Skeletal muscle tissue (tissue), 4 donors: ENCODE data around the gene AQP6. TPM values are rescaled to one million over a fixed set of nuclear protein-coding genes. Genes with fewer than 3 reads are reported as not detected.

Experiments
- H3K27ac ChIP-seq: one replicate; pipeline ENCODE4 v1.7.0; 2013; ENCODE audit warnings: mild to moderate bottlenecking, low read depth, low read length, inconsistent platforms
- H3K27me3 ChIP-seq, 3 donors: one replicate each; pipeline ENCODE4 v1.7.0; 2013; ENCODE audit warnings: low read length in 3 of 3; ENCODE audit not compliant: control insufficient read depth in 3 of 3, insufficient read depth in 3 of 3
- H3K36me3 ChIP-seq, 3 donors: one replicate each; pipeline ENCODE4 v1.7.0; 2013; ENCODE audit warnings: low read length in 3 of 3; ENCODE audit not compliant: control insufficient read depth in 3 of 3, insufficient read depth in 3 of 3
- H3K4me1 ChIP-seq, 3 donors: one replicate each; pipeline ENCODE4 v1.7.0; 2013; ENCODE audit warnings: low read length in 3 of 3, mild to moderate bottlenecking in 3 of 3; ENCODE audit not compliant: control insufficient read depth in 3 of 3, insufficient read depth in 3 of 3
- H3K4me3 ChIP-seq, 3 donors: one replicate each; pipeline ENCODE4 v1.7.0; 2013; ENCODE audit warnings: low read length in 3 of 3
- H3K9ac ChIP-seq, 3 donors: one replicate each; pipeline ENCODE4 v1.7.0; 2013; ENCODE audit warnings: low read length in 3 of 3, mild to moderate bottlenecking in 3 of 3, moderate library complexity in 2 of 3, low read depth in 1 of 3
- H3K9me3 ChIP-seq, 3 donors: one replicate each; pipeline ENCODE4 v1.7.0; 2013; ENCODE audit warnings: low read length in 3 of 3; ENCODE audit not compliant: control insufficient read depth in 3 of 3
- total RNA-seq: library from RNA; depleted of rRNA; stranded (reverse); fragments of >200 nt; gene quantifications from one replicate; pipeline ENCODE4 v1.2.3, GENCODE V29; 2014
- donor health status: Osteomylitis.

Gene AQP6
- total RNA-seq, 1 donor from 2014 or later, result 0.52 TPM

DNA sequence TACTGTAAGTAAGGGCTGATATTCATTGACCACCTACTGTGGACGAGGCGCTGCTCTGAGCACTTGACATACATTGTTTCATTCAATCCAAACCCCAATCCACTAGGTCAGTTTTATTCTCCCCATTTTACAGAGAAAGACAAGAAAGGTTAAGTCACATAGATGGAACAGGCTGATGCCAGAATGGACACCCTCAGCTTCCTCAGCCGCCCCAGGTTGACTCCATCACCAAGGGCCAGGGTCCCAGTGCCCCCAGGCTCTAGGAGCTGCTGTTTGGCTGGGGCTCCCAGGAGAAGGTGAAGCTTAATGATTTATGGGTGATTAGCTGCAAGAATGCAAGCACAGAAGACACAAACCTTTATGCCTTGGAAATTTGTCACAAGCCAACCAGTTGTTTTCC, 22.9 kb upstream of the AQP6 start:
- H3K4me1 ChIP-seq, result peaks cover 3 to 5% (median 4%) of the 10 kb centered on the region in 3 donors
- no peak overlapping the region for H3K4me3 ChIP-seq
- H3K27me3 ChIP-seq, result peaks cover 6 to 22% (median 14%) of the 10 kb centered on the region in 3 donors
- H3K9ac ChIP-seq, result no peak overlapping the region
- H3K9me3 ChIP-seq, result no peaks in the 10 kb centered on the region
- no peak overlapping the region for H3K27ac ChIP-seq
- no peaks in the 10 kb centered on the region for H3K36me3 ChIP-seq

DNA sequence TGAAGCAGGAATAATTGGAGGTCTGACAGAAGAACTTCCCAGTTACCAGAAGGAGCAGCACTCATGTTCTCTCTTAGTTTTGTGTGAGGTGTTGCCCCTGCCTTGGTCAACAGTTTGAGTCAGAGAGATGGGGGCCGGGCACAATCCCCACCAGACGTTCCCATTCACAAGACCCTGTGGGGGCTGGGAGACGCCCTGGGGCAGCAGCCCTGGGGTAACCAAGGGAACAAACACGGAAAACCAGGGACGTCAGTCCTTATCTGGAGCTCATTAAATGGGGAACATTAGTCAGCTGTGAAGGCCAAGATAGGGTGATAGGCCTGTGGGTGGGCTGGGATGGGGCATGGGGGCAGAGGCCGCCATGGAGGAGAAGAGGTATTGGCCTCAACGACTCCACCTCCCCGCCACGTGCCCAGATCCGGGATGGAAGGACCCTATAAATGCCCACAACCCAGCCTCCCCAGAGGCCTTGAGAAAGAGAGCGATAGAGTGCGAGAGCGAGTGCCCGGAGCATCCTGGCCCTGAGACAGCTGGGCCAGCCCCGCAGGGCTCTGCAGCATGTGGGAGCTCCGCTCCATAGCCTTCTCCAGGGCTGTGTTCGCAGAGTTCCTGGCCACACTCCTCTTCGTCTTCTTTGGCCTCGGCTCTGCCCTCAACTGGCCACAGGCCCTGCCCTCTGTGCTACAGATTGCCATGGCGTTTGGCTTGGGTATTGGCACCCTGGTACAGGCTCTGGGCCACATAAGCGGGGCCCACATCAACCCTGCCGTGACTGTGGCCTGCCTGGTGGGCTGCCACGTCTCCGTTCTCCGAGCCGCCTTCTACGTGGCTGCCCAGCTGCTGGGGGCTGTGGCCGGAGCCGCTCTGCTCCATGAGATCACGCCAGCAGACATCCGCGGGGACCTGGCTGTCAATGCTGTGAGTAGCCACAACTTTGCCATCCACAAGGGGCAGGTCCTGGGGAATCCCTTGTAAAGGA, 22.2 kb upstream of the AQP6 start, which contains the start of gene AQP2:
TSS of gene AQP2 (plus strand) at position 465 of the 979 bp plus-strand sequence. CDS start at position 559, 94 bp downstream.
- Histone ChIP-seq H3K36me3 (no peaks in the 10 kb centered on the region), H3K27ac (no peak within 1 kb of the TSS), H3K27me3 (peaks cover 11 to 29% (median 19%) of the 10 kb centered on the region in 3 donors), H3K4me1 (peaks cover 0 to 2% (median 0%) of the 10 kb centered on the region in 3 donors), H3K9ac (no peak within 1 kb of the TSS), H3K4me3 (no peak within 1 kb of the TSS), H3K9me3 (no peaks in the 10 kb centered on the region)

DNA sequence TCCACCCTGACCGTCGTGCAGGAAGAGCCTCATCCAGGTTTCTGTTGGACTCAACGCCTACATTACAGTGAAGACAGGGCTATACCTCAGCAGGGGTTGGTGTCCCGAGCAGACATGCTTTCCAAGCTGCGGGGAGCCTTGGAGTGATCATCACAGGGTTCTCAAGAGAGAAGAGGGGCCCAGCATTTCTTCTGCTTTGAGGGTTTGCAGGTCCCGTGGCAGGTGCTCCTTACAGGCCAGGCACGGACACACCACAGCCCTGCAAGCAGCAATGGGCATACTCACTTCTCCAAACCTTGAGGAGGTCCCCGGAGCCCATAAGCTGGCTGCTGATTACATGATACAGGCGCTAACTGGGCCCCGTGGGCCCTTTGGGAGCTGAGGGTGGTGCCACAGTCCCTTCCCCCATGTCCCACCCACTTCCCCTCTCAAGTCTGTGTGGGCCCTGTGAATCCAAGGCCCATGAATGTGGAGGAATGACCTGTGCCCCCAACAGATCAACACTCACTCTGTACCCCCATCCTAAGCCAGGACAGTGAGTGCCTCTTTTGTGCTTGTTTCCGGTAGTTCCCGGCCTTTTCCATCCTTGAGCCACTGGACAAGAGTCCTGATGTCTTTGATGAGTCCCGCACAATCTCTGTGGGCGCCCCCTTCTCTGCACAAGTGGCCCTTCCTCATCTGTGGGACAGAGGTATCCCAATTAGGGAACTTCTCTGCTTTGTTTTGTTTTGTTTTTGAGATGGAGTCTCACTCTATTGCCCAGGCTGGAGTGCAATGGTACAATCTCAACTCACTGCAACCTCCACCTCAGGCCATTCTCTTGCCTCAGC, 21.1 kb upstream of the AQP6 start:
- Histone ChIP-seq H3K4me3 (no peak overlapping the region), H3K36me3 (no peaks in the 10 kb centered on the region), H3K9me3 (no peaks in the 10 kb centered on the region), H3K27ac (no peak overlapping the region), H3K4me1 (no peaks in the 10 kb centered on the region), H3K27me3 (peaks cover 20 to 37% (median 29%) of the 10 kb centered on the region in 3 donors), H3K9ac (no peak overlapping the region)

DNA sequence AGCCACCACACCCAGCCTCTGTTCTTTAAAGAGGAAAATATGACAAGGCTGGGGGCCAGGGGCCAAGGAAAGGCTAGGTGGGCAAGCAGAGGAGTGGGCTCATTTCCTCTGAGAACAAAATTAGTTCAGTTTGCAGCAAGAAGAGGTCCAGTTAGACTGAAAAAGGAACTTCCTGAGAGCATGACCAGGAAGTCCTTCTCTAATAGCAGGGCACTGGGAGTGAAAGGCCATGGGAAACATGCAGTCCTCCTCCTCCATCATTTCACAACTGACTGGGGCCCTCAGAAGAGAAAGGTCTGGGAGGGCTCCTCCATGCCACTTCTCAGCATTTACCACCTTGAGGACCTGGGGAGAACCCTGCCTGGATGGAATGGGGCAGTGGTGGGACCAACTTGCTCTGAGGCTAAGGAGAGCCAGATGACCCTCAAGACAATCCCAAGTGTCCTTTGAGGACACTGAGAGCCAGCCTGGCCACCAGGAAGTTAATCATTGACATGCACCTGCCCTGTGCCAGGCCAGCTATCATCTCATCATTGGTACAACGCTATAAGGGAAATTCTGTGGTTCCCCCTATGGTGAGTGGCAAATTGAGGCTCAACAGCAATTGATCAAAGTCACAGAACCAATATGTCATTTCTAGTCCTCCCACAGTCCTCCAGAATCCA, 20.2 kb upstream of the AQP6 start:
- peaks cover 29 to 44% (median 36%) of the 10 kb centered on the region in 3 donors for H3K27me3 ChIP-seq
- H3K27ac ChIP-seq, result no peak overlapping the region
- H3K9ac ChIP-seq, result no peak overlapping the region
- H3K4me3 ChIP-seq, result no peak overlapping the region
- no peaks in the 10 kb centered on the region for H3K36me3 ChIP-seq
- no peaks in the 10 kb centered on the region for H3K4me1 ChIP-seq
- no peaks in the 10 kb centered on the region for H3K9me3 ChIP-seq

- Histone ChIP-seq H3K27me3 (peaks cover 35 to 49% (median 39%) of the 10 kb centered on the region in 3 donors), H3K4me1 (no peaks in the 10 kb centered on the region), H3K9ac (no peak overlapping the region), H3K9me3 (no peaks in the 10 kb centered on the region), H3K36me3 (no peaks in the 10 kb centered on the region), H3K4me3 (no peak overlapping the region), H3K27ac (no peak overlapping the region)
These were observed 19.6 kb upstream of the AQP6 start for GRCh38 chr12:49953151-49953550.

DNA sequence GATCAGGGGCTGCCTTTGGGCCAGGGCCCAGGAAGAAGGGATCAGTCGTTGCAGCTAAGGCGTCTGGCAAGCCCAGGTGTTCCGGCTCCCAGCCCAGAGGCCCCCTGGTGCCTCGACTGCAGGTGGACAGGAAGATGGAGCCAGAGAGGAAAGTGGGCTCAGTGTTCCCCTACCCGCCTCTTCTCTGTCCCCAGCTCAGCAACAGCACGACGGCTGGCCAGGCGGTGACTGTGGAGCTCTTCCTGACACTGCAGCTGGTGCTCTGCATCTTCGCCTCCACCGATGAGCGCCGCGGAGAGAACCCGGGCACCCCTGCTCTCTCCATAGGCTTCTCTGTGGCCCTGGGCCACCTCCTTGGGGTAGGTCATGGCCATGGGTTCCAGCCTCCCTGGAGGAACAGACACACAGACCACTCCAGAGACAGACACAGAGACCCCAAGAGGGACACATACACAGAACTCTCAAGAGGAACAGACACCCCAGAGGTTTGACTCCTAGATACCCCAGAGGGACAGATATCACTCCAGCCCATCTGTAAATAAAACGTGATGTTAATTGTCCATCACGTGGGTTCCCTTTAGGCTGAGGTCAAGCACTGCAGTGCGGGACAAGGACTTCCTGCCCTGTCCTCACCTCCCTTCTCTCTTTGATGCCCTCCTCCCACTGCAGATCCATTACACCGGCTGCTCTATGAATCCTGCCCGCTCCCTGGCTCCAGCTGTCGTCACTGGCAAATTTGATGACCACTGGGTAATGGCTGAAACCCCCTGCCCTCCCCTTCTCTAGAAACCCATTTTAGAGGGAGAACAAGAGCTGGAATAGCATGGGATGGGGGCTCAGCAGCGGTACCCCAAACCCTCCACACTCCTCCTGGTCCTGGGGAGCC, 18.5 kb upstream of the AQP6 start:
- H3K9ac ChIP-seq, result no peak overlapping the region
- no peaks in the 10 kb centered on the region for H3K9me3 ChIP-seq
- H3K27me3 ChIP-seq, result peaks cover 43 to 55% (median 46%) of the 10 kb centered on the region in 3 donors
- H3K27ac ChIP-seq, result no peak overlapping the region
- no peaks in the 10 kb centered on the region for H3K36me3 ChIP-seq
- no peaks in the 10 kb centered on the region for H3K4me1 ChIP-seq
- H3K4me3 ChIP-seq, result no peak overlapping the region

DNA sequence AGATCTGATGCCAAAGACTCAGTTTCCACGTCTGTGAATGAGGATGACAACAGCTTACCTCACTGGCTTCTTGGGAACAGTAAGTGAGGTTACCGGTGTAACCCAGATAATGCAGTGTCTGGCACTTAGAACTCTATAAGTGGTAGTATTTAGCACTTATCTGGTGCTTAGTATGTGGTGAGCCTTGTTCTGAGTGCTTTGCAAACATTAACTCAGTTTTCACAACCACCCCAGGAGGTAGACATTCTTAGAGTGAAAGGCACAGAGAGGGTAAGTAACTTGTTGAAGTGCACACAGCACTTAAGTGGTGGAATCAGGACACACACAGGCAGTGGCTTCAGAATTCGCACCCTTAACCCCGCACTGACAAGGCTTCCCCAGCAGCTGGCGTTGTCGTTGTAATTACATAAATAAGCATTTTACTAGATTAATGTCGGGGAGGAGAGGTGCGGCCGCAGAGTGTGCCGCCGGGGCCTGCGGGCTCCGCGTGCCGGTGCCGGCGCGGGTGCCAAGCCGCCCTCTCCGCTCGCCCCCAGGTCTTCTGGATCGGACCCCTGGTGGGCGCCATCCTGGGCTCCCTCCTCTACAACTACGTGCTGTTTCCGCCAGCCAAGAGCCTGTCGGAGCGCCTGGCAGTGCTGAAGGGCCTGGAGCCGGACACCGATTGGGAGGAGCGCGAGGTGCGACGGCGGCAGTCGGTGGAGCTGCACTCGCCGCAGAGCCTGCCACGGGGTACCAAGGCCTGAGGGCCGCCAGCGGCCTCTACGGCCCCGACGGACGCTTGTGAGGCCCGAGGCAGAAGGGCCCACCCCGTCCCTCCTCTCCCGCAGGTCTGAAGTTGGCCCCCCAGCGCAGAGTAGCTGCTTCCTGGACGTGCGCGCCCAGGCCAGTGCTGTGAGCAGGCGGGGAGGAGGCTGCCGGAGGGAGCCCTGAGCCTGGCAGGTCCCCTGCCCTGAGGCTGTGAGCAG, 17.6 kb upstream of the AQP6 start:
- Histone ChIP-seq H3K9me3 (no peaks in the 10 kb centered on the region), H3K36me3 (no peaks in the 10 kb centered on the region), H3K4me1 (no peaks in the 10 kb centered on the region), H3K27ac (no peak overlapping the region), H3K9ac (no peak overlapping the region), H3K4me3 (no peak overlapping the region), H3K27me3 (peaks cover 45 to 65% (median 55%) of the 10 kb centered on the region in 3 donors)

- H3K4me3 ChIP-seq, result no peak overlapping the region
- H3K9ac ChIP-seq, result no peak overlapping the region
- no peaks in the 10 kb centered on the region for H3K4me1 ChIP-seq
- H3K27ac ChIP-seq, result no peak overlapping the region
- peaks cover 54 to 74% (median 65%) of the 10 kb centered on the region in 3 donors for H3K27me3 ChIP-seq
- H3K9me3 ChIP-seq, result no peaks in the 10 kb centered on the region
- H3K36me3 ChIP-seq, result no peaks in the 10 kb centered on the region
These were observed 16.7 kb upstream of the AQP6 start for GRCh38 chr12:49955899-49956662.
